HCT116 (cell line): ENCODE results near the gene TAP1. TPM values are rescaled to one million over a fixed set of nuclear protein-coding genes. Genes with fewer than 3 reads are reported as not detected.

Experiments
- ATAC-seq: fragments of 200-7000 bp; cut with Tn5 transposase; 2 replicates; pipeline ENCODE4 v1.9.1; 2020; ENCODE audit warnings: mild to moderate bottlenecking, moderate library complexity
- BruUV-seq: library from RNA; stranded (reverse); fragments of 400-500 nt; replicated peaks from 2 replicates; lab custom pipeline; 2021; lab: Mats Ljungman, UMichigan
- CTCF ChIA-PET: fragments of 300-600 bp; sonication (Branson Sonifier 250); formaldehyde crosslinking; loops from one replicate; lab custom pipeline; 2021; ENCODE audit warnings: antibody characterized with exemption; lab: Charles Lee
- POLR2A ChIA-PET: fragments of 300-600, 350-600 bp; sonication (Branson Sonifier 250); formaldehyde crosslinking; loops from one replicate; lab custom pipeline; 2021; ENCODE audit warnings: antibody characterized with exemption; lab: Charles Lee
- RAD21 ChIA-PET, 2 experiments: fragments of 300-600 bp; sonication (Branson Sonifier 250); formaldehyde crosslinking; loops; one replicate each; lab custom pipeline; 2023; ENCODE audit warnings: low total read pairs in 2 of 2; ENCODE audit not compliant: uncharacterized antibody in 2 of 2, unreplicated experiment in 2 of 2, low non-redundant PET in 1 of 2; lab: Charles Lee
- DNase-seq: peaks from one replicate; pipeline ENCODE4 v3.0.0-alpha.2; 2010; ENCODE audit warnings: low read depth, low spot score
- H2AFZ ChIP-seq: fragments of 200-600 bp; shearing (Covaris generic), sonication (generic); 2 replicates; pipeline ENCODE4 v1.6.1; 2017; ENCODE audit warnings: low read depth, mixed run types, mixed read lengths, antibody characterized with exemption, low read length; ENCODE audit not compliant: poor library complexity, severe bottlenecking
- H3K27ac ChIP-seq: 2 replicates; pipeline ENCODE4 v1.5.1; 2012; ENCODE audit warnings: low read depth, low read length
- H3K27me3 ChIP-seq: fragments of 200-600 bp; sonication (generic); 2 replicates; pipeline ENCODE4 v1.6.1; 2016; ENCODE audit warnings: mixed run types, low read length, mixed read lengths; ENCODE audit not compliant: insufficient read depth
- H3K36me3 ChIP-seq, 2 experiments: fragments of 200-500 bp in 1 of 2; fragments of 200-600 bp in 1 of 2; sonication (Bioruptor generic) in 1 of 2; sonication (generic) in 1 of 2; 2 replicates each; pipeline versions ENCODE4 v1.5.1 to v1.6.1; 2014 to 2016; ENCODE audit warnings: low read length in 2 of 2, inconsistent platforms in 1 of 2, mixed read lengths in 1 of 2, mixed run types in 1 of 2; ENCODE audit not compliant: insufficient read depth in 2 of 2, control insufficient read depth in 1 of 2
- H3K4me1 ChIP-seq, 2 experiments: fragments of 200-600 bp in 1 of 2; sonication (generic) in 1 of 2; 2 replicates each; pipeline versions ENCODE4 v1.5.1 to v1.6.1; 2012 to 2017; ENCODE audit warnings: low read length in 2 of 2, inconsistent platforms in 1 of 2, mild to moderate bottlenecking in 1 of 2, mixed read lengths in 1 of 2, mixed run types in 1 of 2, moderate library complexity in 1 of 2; ENCODE audit not compliant: insufficient read depth in 2 of 2, control insufficient read depth in 1 of 2
- H3K4me2 ChIP-seq: fragments of 200-600 bp; sonication (generic); 2 replicates; pipeline ENCODE4 v1.6.1; 2017; ENCODE audit warnings: mixed run types, low read length, mixed read lengths
- H3K4me3 ChIP-seq, 2 experiments: fragments of 200-600 bp in 1 of 2; sonication (generic) in 1 of 2; replicated peaks in 1 of 2; 2 replicates each; pipeline ENCODE4 v1.5.1; 2011 to 2016; ENCODE audit warnings: low read length in 2 of 2, control low read depth in 1 of 2, low read depth in 1 of 2, mild to moderate bottlenecking in 1 of 2, mixed read lengths in 1 of 2, mixed run types in 1 of 2
- H3K79me2 ChIP-seq: fragments of 200-600 bp; sonication (generic); 2 replicates; pipeline ENCODE4 v1.6.1; 2017; ENCODE audit warnings: mild to moderate bottlenecking, mixed run types, low read length, moderate library complexity, mixed read lengths; ENCODE audit not compliant: insufficient read depth
- H3K9ac ChIP-seq: fragments of 200-600 bp; sonication (generic); 2 replicates; pipeline ENCODE4 v1.6.1; 2016; ENCODE audit warnings: low read length, mixed read lengths
- H3K9me2 ChIP-seq: fragments of 200-600 bp; sonication (generic), shearing (Covaris generic); 2 replicates; pipeline ENCODE4 v1.6.1; 2017; ENCODE audit warnings: mixed run types, mild to moderate bottlenecking, moderate library complexity; ENCODE audit not compliant: insufficient read depth
- H3K9me3 ChIP-seq, 2 experiments: fragments of 200-500 bp in 1 of 2; fragments of 200-600 bp in 1 of 2; sonication (Bioruptor generic) in 1 of 2; sonication (generic) in 1 of 2; 2 replicates each; pipeline ENCODE4 v1.6.1; 2014 to 2017; ENCODE audit warnings: low read length in 2 of 2, mixed read lengths in 2 of 2, inconsistent platforms in 1 of 2, low read depth in 1 of 2, mild to moderate bottlenecking in 1 of 2, mixed run types in 1 of 2, moderate library complexity in 1 of 2; ENCODE audit not compliant: control insufficient read depth in 1 of 2, insufficient read depth in 1 of 2
- H4K20me1 ChIP-seq: fragments of 200-600 bp; sonication (generic), shearing (Covaris generic); 2 replicates; pipeline ENCODE4 v1.6.1; 2017; ENCODE audit warnings: mixed run types, mild to moderate bottlenecking, moderate library complexity; ENCODE audit not compliant: insufficient read depth
- CEBPB ChIP-seq: IDR thresholded peaks from 2 replicates; pipeline ENCODE4 v1.6.1; 2012; ENCODE audit warnings: low read depth
- POLR2AphosphoS5 ChIP-seq: IDR thresholded peaks from 2 replicates; pipeline ENCODE4 v1.6.1; 2011; ENCODE audit warnings: mild to moderate bottlenecking, low read depth, low read length, moderate library complexity
- REST ChIP-seq: IDR thresholded peaks from 2 replicates; pipeline ENCODE4 v1.6.1; 2012; ENCODE audit warnings: low read depth
- intact Hi-C: fragments of 100-400 bp; cut with micrococcal nuclease; formaldehyde crosslinking; loops from 2 replicates; pipeline ENCODE4 v1.10.0; 2022
- total RNA-seq: library from RNA; stranded (reverse); gene quantifications from one replicate; pipeline ENCODE4 v1.2.1, GENCODE V29; 2021; ENCODE audit not compliant: unreplicated experiment

The TAP1 gene
- total RNA-seq, 1 experiment from 2014 or later, result 32.2 TPM

DNA sequence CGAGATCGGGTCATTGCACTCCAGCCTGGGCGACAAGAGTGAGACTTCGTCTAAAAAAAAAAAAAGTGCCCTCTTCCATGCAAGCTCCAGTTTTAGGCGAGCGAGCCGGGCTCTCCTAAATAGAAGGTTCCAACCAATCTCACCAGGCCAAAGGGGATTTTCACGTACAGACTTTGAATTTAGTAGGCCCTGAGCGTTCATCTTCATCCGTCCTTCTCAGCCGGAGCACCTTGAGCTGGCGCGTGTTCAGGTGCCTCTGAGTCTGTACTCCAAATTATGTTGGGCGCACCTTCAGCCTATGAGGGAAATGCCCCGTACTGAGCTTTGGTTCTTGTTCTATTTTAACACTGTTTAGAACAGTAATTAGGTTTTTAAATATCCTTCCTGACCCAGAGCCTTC, 14.1 kb downstream of the TAP1 start:
- Histone ChIP-seq H3K36me3 (peaks cover 0 to 10% of the 10 kb centered on the region in 2 experiments; a peak in 2 of 4 replicates), H3K27ac (peak overlapping the region; percentile 81; the same call in 1 of the 2 replicates), H2AFZ (no peak overlapping the region), H3K4me2 (peak overlapping the region; percentile 98; the same call in 1 of the 2 replicates), H3K9ac (no peak overlapping the region), H4K20me1 (no peaks in the 10 kb centered on the region), H3K4me1 (peaks cover 8 to 25% of the 10 kb centered on the region in 2 experiments; a peak in 3 of 4 replicates), H3K9me2 (no peaks in the 10 kb centered on the region), H3K9me3 (no peaks in the 10 kb centered on the region), H3K27me3 (no peaks in the 10 kb centered on the region), H3K79me2 (peaks cover 9% of the 10 kb centered on the region; the same call in 1 of the 2 replicates), H3K4me3 (no peak overlapping the region)
- POLR2A ChIA-PET, result interaction anchor here (2.2 to 3.0 kb wide), 6 partner anchors 12 to 133 kb away, joined by 8 to 23 read pairs (median 15); partner anchors contain the start of genes PSMB9 and TAP1
- DNase-seq (no peak), ATAC-seq (no peak)
- no TSS peak for BruUV-seq
- intact Hi-C loops, result loop anchor here (5.0 kb wide), 1 partner anchor 108 kb away; no protein-coding TSS in a partner anchor
- CTCF ChIA-PET, result interaction anchor here (1.3 to 3.5 kb wide), 16 partner anchors 12 to 145 kb away, joined by 3 to 189 read pairs (median 12); partner anchors contain the start of genes HLA-DMA, PSMB9 and TAP1
- RAD21 ChIA-PET, result interaction anchor here (1.3 to 2.5 kb wide), 4 partner anchors 14 to 29 kb away, joined by 3 to 36 read pairs (median 21); partner anchors contain the start of gene TAP1 (in 1 of the 2)
- TF ChIP-seq REST (no peak), POLR2AphosphoS5 (no peak), CEBPB (no peak)
